GM23338 (cell line): ENCODE results near the gene PSTK. TPM values are rescaled to one million over a fixed set of nuclear protein-coding genes. Genes with fewer than 3 reads are reported as not detected.

Experiments used
- ATAC-seq: fragments of 200-7000 bp; cut with Tn5 transposase; 3 replicates; pipeline ENCODE4 v1.9.1; 2020
- DNase-seq: peaks from one replicate; pipeline ENCODE4 v3.0.0-alpha.2; 2015; ENCODE audit warnings: low spot score
- H2AFZ ChIP-seq: fragments of 200-600 bp; sonication (generic); 2 replicates; pipeline ENCODE4 v1.8.0; 2016; ENCODE audit warnings: antibody characterized with exemption, mild to moderate bottlenecking, moderate library complexity
- H3F3A ChIP-seq: fragments of 200-600 bp; sonication (generic); replicated peaks from 2 replicates; pipeline ENCODE4 v1.8.0; 2017; ENCODE audit warnings: antibody characterized with exemption, mixed run types, low read depth
- H3K27ac ChIP-seq: fragments of 200-600 bp; sonication (generic); 2 replicates; pipeline ENCODE4 v1.6.1; 2016; ENCODE audit warnings: low read depth
- H3K27me3 ChIP-seq: fragments of 200-600 bp; sonication (generic); 2 replicates; pipeline ENCODE4 v1.8.0; 2016; ENCODE audit warnings: mild to moderate bottlenecking, mixed run types, moderate library complexity; ENCODE audit not compliant: insufficient read depth
- H3K36me3 ChIP-seq: fragments of 200-600 bp; sonication (generic); 2 replicates; pipeline ENCODE4 v1.8.0; 2016; ENCODE audit warnings: mild to moderate bottlenecking; ENCODE audit not compliant: insufficient read depth
- H3K4me1 ChIP-seq: fragments of 200-600 bp; sonication (generic); 2 replicates; pipeline ENCODE4 v1.8.0; 2016; ENCODE audit warnings: mild to moderate bottlenecking, moderate library complexity; ENCODE audit not compliant: insufficient read depth
- H3K4me2 ChIP-seq: fragments of 200-600 bp; sonication (generic); 2 replicates; pipeline ENCODE4 v1.7.1; 2017; ENCODE audit warnings: mixed run types
- H3K4me3 ChIP-seq: fragments of 200-600 bp; sonication (generic); 2 replicates; pipeline ENCODE4 v1.6.1; 2016; ENCODE audit warnings: mixed run types
- H3K79me2 ChIP-seq: fragments of 200-600 bp; sonication (generic); replicated peaks from 2 replicates; pipeline ENCODE4 v1.8.0; 2017; ENCODE audit warnings: mild to moderate bottlenecking; ENCODE audit not compliant: insufficient read depth
- H3K9me2 ChIP-seq: fragments of 200-600 bp; sonication (generic); 2 replicates; pipeline ENCODE4 v1.8.0; 2017; ENCODE audit not compliant: insufficient read depth
- H4K20me1 ChIP-seq: fragments of 200-600 bp; sonication (generic); replicated peaks from 2 replicates; pipeline ENCODE4 v1.8.0; 2017; ENCODE audit warnings: mild to moderate bottlenecking; ENCODE audit not compliant: insufficient read depth
- H3K27ac Mint-ChIP-seq: 2 replicates; pipeline ENCODE4 v1.8.0; 2020; ENCODE audit warnings: inconsistent platforms, mild to moderate bottlenecking, moderate library complexity, mixed read lengths
- H3K27me3 Mint-ChIP-seq: 3 replicates; pipeline ENCODE4 v1.8.0; 2022; ENCODE audit warnings: low read depth, mild to moderate bottlenecking, moderate library complexity, mixed read lengths, inconsistent platforms; ENCODE audit not compliant: insufficient read depth, poor library complexity
- H3K36me3 Mint-ChIP-seq: 3 replicates; pipeline ENCODE4 v1.8.0; 2021; ENCODE audit warnings: low read depth, mild to moderate bottlenecking, inconsistent platforms, moderate library complexity, mixed read lengths
- H3K4me1 Mint-ChIP-seq: 3 replicates; pipeline ENCODE4 v1.8.0; 2020; ENCODE audit warnings: mild to moderate bottlenecking, inconsistent platforms, mixed read lengths
- H3K4me3 Mint-ChIP-seq: 3 replicates; pipeline ENCODE4 v1.8.0; 2021; ENCODE audit warnings: moderate library complexity, mild to moderate bottlenecking, inconsistent platforms, mixed read lengths
- H3K9me3 Mint-ChIP-seq: 3 replicates; pipeline ENCODE4 v1.8.0; 2020; ENCODE audit warnings: moderate library complexity, mild to moderate bottlenecking, inconsistent platforms, mixed read lengths
- EZH2phosphoT487 ChIP-seq: fragments of 200-600 bp; sonication (generic); IDR thresholded peaks from one replicate; pipeline ENCODE4 v1.8.1; 2018; ENCODE audit warnings: antibody characterized with exemption; ENCODE audit not compliant: unreplicated experiment
- NANOG ChIP-seq: IDR thresholded peaks from 2 replicates; pipeline ENCODE4 v1.6.1; 2016; ENCODE audit warnings: antibody characterized with exemption, borderline replicate concordance
- POLR2AphosphoS5 ChIP-seq: IDR thresholded peaks from 2 replicates; pipeline ENCODE4 v1.6.1; 2016; ENCODE audit warnings: antibody characterized with exemption, low read depth
- STAT1 ChIP-seq: IDR thresholded peaks from one replicate; pipeline ENCODE4 v1.6.1; 2016; ENCODE audit warnings: antibody characterized with exemption; ENCODE audit not compliant: unreplicated experiment
- ZNF331 ChIP-seq: fragments of 250-450 bp; sonication (Bioruptor Pico); IDR thresholded peaks from 2 replicates; pipeline ENCODE4 v1.5.0; 2020; ENCODE audit warnings: low read depth, mild to moderate bottlenecking, moderate library complexity
- polyA plus RNA-seq: library from polyadenylated mRNA; unstranded; fragments of >200 nt; fragmentation: Nextera tagmentation; extraction: Ambion mirVana; gene quantifications from 2 replicates; pipeline ENCODE4 v1.2.1, GENCODE V29; 2016
- total RNA-seq: library from RNA; depleted of rRNA; stranded (reverse); fragments of >200 nt; shearing (Covaris generic); gene quantifications from 2 replicates; pipeline ENCODE4 v1.2.3, GENCODE V29; 2014
- TF ChIP-seq, protein P1 (sequence below): fragments of 250-450 bp; sonication (Bioruptor Pico); IDR thresholded peaks from 2 replicates; pipeline ENCODE4 v1.5.0; 2020; ENCODE audit warnings: mild to moderate bottlenecking, moderate library complexity
- TF ChIP-seq, protein P2 (sequence below): IDR thresholded peaks from one replicate; pipeline ENCODE4 v1.6.1; 2018; ENCODE audit warnings: antibody characterized with exemption; ENCODE audit not compliant: unreplicated experiment

PSTK gene
- total and polyA plus RNA-seq, 2 experiments from 2014 or later: 2.3 to 9.3 TPM

GRCh38 chr10:123001370-123001769 is 21.2 kb downstream of the PSTK start:
- H3K36me3 ChIP-seq: no peaks in the 10 kb centered on the region
- no peaks in the 10 kb centered on the region for H3K4me1 ChIP-seq
- Mint-ChIP-seq H3K4me3 (no peak overlapping the region), H3K4me1 (peaks cover 11% of the 10 kb centered on the region), H3K9me3 (no peaks in the 10 kb centered on the region), H3K27me3 (no peaks in the 10 kb centered on the region), H3K27ac (no peak overlapping the region), H3K36me3 (peaks cover 10% of the 10 kb centered on the region; the same call in 1 of the 3 replicates)
- ATAC-seq (no peak), DNase-seq (no peak)
- TF ChIP-seq EZH2phosphoT487 (no peak), ZNF331 (no peak), POLR2AphosphoS5 (no peak), NANOG (no peak), STAT1 (no peak)
- TF ChIP-seq, protein P1, sequence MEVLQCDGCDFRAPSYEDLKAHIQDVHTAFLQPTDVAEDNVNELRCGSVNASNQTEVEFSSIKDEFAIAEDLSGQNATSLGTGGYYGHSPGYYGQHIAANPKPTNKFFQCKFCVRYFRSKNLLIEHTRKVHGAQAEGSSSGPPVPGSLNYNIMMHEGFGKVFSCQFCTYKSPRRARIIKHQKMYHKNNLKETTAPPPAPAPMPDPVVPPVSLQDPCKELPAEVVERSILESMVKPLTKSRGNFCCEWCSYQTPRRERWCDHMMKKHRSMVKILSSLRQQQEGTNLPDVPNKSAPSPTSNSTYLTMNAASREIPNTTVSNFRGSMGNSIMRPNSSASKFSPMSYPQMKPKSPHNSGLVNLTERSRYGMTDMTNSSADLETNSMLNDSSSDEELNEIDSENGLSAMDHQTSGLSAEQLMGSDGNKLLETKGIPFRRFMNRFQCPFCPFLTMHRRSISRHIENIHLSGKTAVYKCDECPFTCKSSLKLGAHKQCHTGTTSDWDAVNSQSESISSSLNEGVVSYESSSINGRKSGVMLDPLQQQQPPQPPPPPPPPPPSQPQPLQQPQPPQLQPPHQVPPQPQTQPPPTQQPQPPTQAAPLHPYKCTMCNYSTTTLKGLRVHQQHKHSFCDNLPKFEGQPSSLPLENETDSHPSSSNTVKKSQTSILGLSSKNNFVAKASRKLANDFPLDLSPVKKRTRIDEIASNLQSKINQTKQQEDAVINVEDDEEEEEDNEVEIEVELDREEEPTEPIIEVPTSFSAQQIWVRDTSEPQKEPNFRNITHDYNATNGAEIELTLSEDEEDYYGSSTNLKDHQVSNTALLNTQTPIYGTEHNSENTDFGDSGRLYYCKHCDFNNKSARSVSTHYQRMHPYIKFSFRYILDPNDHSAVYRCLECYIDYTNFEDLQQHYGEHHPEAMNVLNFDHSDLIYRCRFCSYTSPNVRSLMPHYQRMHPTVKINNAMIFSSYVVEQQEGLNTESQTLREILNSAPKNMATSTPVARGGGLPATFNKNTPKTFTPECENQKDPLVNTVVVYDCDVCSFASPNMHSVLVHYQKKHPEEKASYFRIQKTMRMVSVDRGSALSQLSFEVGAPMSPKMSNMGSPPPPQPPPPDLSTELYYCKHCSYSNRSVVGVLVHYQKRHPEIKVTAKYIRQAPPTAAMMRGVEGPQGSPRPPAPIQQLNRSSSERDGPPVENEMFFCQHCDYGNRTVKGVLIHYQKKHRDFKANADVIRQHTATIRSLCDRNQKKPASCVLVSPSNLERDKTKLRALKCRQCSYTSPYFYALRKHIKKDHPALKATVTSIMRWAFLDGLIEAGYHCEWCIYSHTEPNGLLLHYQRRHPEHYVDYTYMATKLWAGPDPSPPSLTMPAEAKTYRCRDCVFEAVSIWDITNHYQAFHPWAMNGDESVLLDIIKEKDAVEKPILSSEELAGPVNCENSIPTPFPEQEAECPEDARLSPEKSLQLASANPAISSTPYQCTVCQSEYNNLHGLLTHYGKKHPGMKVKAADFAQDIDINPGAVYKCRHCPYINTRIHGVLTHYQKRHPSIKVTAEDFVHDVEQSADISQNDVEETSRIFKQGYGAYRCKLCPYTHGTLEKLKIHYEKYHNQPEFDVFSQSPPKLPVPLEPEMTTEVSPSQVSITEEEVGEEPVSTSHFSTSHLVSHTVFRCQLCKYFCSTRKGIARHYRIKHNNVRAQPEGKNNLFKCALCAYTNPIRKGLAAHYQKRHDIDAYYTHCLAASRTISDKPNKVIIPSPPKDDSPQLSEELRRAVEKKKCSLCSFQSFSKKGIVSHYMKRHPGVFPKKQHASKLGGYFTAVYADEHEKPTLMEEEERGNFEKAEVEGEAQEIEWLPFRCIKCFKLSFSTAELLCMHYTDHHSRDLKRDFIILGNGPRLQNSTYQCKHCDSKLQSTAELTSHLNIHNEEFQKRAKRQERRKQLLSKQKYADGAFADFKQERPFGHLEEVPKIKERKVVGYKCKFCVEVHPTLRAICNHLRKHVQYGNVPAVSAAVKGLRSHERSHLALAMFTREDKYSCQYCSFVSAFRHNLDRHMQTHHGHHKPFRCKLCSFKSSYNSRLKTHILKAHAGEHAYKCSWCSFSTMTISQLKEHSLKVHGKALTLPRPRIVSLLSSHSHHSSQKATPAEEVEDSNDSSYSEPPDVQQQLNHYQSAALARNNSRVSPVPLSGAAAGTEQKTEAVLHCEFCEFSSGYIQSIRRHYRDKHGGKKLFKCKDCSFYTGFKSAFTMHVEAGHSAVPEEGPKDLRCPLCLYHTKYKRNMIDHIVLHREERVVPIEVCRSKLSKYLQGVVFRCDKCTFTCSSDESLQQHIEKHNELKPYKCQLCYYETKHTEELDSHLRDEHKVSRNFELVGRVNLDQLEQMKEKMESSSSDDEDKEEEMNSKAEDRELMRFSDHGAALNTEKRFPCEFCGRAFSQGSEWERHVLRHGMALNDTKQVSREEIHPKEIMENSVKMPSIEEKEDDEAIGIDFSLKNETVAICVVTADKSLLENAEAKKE (CRISPR knock-in tag): no peak
- TF ChIP-seq, protein P2, sequence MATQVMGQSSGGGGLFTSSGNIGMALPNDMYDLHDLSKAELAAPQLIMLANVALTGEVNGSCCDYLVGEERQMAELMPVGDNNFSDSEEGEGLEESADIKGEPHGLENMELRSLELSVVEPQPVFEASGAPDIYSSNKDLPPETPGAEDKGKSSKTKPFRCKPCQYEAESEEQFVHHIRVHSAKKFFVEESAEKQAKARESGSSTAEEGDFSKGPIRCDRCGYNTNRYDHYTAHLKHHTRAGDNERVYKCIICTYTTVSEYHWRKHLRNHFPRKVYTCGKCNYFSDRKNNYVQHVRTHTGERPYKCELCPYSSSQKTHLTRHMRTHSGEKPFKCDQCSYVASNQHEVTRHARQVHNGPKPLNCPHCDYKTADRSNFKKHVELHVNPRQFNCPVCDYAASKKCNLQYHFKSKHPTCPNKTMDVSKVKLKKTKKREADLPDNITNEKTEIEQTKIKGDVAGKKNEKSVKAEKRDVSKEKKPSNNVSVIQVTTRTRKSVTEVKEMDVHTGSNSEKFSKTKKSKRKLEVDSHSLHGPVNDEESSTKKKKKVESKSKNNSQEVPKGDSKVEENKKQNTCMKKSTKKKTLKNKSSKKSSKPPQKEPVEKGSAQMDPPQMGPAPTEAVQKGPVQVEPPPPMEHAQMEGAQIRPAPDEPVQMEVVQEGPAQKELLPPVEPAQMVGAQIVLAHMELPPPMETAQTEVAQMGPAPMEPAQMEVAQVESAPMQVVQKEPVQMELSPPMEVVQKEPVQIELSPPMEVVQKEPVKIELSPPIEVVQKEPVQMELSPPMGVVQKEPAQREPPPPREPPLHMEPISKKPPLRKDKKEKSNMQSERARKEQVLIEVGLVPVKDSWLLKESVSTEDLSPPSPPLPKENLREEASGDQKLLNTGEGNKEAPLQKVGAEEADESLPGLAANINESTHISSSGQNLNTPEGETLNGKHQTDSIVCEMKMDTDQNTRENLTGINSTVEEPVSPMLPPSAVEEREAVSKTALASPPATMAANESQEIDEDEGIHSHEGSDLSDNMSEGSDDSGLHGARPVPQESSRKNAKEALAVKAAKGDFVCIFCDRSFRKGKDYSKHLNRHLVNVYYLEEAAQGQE: no peak
- H3K27ac ChIP-seq: no peak overlapping the region
- H3K4me2 ChIP-seq: no peak overlapping the region
- no peak overlapping the region for H3K4me3 ChIP-seq
- no peaks in the 10 kb centered on the region for H3K27me3 ChIP-seq
- peaks cover 25% of the 10 kb centered on the region for H4K20me1 ChIP-seq
- H3F3A ChIP-seq: no peaks in the 10 kb centered on the region
- H2AFZ ChIP-seq: no peak overlapping the region
- H3K79me2 ChIP-seq: peaks cover 75% of the 10 kb centered on the region
- no peaks in the 10 kb centered on the region for H3K9me2 ChIP-seq
